ENCODE results near the gene PTGDS.

The PTGDS gene

GRCh38 chr9:137012694-137013570 lies 35.6 kb downstream of the PTGDS start:
- peaks cover 17% of the 10 kb centered on the region for H3K4me1 ChIP-seq (ENCODE audit: control insufficient read depth, insufficient read depth, low read depth, low read length)
- no peak overlapping the region for H3K14ac ChIP-seq (ENCODE audit: low read length in 2 of 2)
- H4K91ac ChIP-seq (ENCODE audit: low read length), result peak overlapping the region; percentile 22
- no peak for DNase-seq
- H3K4me2 ChIP-seq (ENCODE audit: low read length, poor library complexity, severe bottlenecking), result no peak overlapping the region
- H3K27me3 ChIP-seq (ENCODE audit: control insufficient read depth in 1 of 2, insufficient read depth in 1 of 2, low read length in 2 of 2), result no peaks in the 10 kb centered on the region
- no peak overlapping the region for H3K18ac ChIP-seq (ENCODE audit: low read depth in 1 of 2, low read length in 2 of 2)
- peak overlapping the region; percentile 50 for H2BK120ac ChIP-seq (ENCODE audit: low read depth, low read length)
- no peak overlapping the region for H2BK15ac ChIP-seq (ENCODE audit: low read depth, poor library complexity, severe bottlenecking)
- WGBS, result 75% methylated on average over 53 of the region's 67 CpGs
- no peak overlapping the region for H3K4me3 ChIP-seq (ENCODE audit: insufficient read depth in 1 of 2, low read depth in 1 of 2, low read length in 2 of 2)
- no peaks in the 10 kb centered on the region for H3K79me1 ChIP-seq (replicated peaks; ENCODE audit: low read length, poor library complexity, severe bottlenecking)
- H2BK5ac ChIP-seq (ENCODE audit: low read depth, low read length, poor library complexity, severe bottlenecking), result no peak overlapping the region
- H2BK12ac ChIP-seq (ENCODE audit: low read length in 2 of 2), result no peak overlapping the region
- H2AFZ ChIP-seq (ENCODE audit: low read depth, low read length), result no peak overlapping the region
- H3K27ac ChIP-seq (ENCODE audit: low read length, poor library complexity, severe bottlenecking), result no peak overlapping the region
- no peak overlapping the region for H3K9ac ChIP-seq (ENCODE audit: low read length)
- H3K36me3 ChIP-seq (ENCODE audit: control insufficient read depth in 1 of 2, insufficient read depth in 2 of 2, low read depth in 1 of 2, low read length in 2 of 2), result peaks cover 21 to 90% of the 10 kb centered on the region in 2 experiments
- no peak overlapping the region for H2AK5ac ChIP-seq (ENCODE audit: low read length, severe bottlenecking)
- no peaks in the 10 kb centered on the region for H3K9me3 ChIP-seq (ENCODE audit: control insufficient read depth, low read length)
- H3K4ac ChIP-seq (ENCODE audit: low read depth in 1 of 2, low read length in 2 of 2), result no peak overlapping the region
- H4K8ac ChIP-seq (ENCODE audit: low read length), result no peak overlapping the region
- no peak overlapping the region for H3K23ac ChIP-seq (ENCODE audit: low read length in 2 of 2)

DNA sequence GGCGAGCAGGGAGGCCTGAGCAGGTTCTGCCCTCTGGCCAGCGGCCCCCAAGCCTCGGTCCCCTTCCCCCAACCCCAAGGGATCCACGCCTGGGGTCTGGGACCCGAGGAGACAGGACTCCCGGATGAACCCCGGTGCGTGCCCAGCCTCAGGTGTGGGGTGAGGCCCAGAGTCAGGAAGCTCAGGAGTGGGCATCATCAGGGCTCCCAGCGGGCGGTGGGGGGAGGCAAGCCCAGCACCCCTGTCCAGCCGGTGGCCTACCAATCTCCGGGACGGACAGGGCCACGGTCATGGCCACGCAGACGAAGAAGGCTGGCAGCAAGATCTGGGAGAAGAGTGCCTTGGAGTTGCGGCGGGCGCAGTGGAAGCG lies 36.3 kb downstream of the PTGDS start:
- Histone ChIP-seq H3K27me3 (ENCODE audit: control insufficient read depth in 1 of 2, insufficient read depth in 1 of 2, low read length in 2 of 2) (no peaks in the 10 kb centered on the region), H3K36me3 (ENCODE audit: control insufficient read depth in 1 of 2, insufficient read depth in 2 of 2, low read depth in 1 of 2, low read length in 2 of 2) (peaks cover 21 to 86% of the 10 kb centered on the region in 2 experiments), H3K79me1 (replicated peaks; ENCODE audit: low read length, poor library complexity, severe bottlenecking) (no peaks in the 10 kb centered on the region), H4K8ac (ENCODE audit: low read length) (no peak overlapping the region), H3K4ac (ENCODE audit: low read depth in 1 of 2, low read length in 2 of 2) (no peak overlapping the region), H2BK15ac (ENCODE audit: low read depth, poor library complexity, severe bottlenecking) (no peak overlapping the region), H3K23ac (ENCODE audit: low read length in 2 of 2) (no peak overlapping the region), H4K91ac (ENCODE audit: low read length) (no peak overlapping the region), H2BK120ac (ENCODE audit: low read depth, low read length) (no peak overlapping the region), H3K27ac (ENCODE audit: low read length, poor library complexity, severe bottlenecking) (no peak overlapping the region), H2AK5ac (ENCODE audit: low read length, severe bottlenecking) (no peak overlapping the region), H2BK12ac (ENCODE audit: low read length in 2 of 2) (no peak overlapping the region), H3K14ac (ENCODE audit: low read length in 2 of 2) (no peak overlapping the region), H3K18ac (ENCODE audit: low read depth in 1 of 2, low read length in 2 of 2) (no peak overlapping the region), H2BK5ac (ENCODE audit: low read depth, low read length, poor library complexity, severe bottlenecking) (no peak overlapping the region), H3K9ac (ENCODE audit: low read length) (no peak overlapping the region), H3K4me3 (ENCODE audit: insufficient read depth in 1 of 2, low read depth in 1 of 2, low read length in 2 of 2) (no peak overlapping the region), H3K4me2 (ENCODE audit: low read length, poor library complexity, severe bottlenecking) (no peak overlapping the region), H3K9me3 (ENCODE audit: control insufficient read depth, low read length) (no peaks in the 10 kb centered on the region), H2AFZ (ENCODE audit: low read depth, low read length) (no peak overlapping the region), H3K4me1 (ENCODE audit: control insufficient read depth, insufficient read depth, low read depth, low read length) (peaks cover 11% of the 10 kb centered on the region)
- WGBS, result 92% methylated on average over 20 of the region's 20 CpGs
- DNase-seq, result no peak

DNA sequence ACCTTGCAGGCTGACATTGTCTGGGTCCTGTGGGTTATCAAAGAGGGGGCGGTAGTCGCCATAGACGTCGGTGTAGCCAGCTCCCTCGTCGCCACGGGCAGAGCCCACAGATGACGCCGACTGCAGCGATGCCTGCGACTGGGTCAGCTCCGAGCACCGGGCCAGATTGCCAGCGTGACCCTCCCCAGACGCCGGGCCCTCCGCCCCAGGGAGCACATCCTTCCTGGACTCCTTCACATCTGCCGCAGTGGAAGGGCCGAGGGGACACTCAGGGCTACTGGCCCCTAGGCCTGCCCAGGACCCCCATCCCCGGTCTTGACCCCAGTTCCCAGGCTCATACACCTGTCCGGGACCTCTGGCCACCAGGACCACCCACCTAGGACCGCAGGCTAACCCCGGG lies 36.9 kb downstream of the PTGDS start:
- no peak overlapping the region for H4K91ac ChIP-seq (ENCODE audit: low read length)
- H3K4me1 ChIP-seq (ENCODE audit: control insufficient read depth, insufficient read depth, low read depth, low read length), result peaks cover 7% of the 10 kb centered on the region
- no peak overlapping the region for H3K27ac ChIP-seq (ENCODE audit: low read length, poor library complexity, severe bottlenecking)
- no peak overlapping the region for H3K23ac ChIP-seq (ENCODE audit: low read length in 2 of 2)
- no peak overlapping the region for H2AK5ac ChIP-seq (ENCODE audit: low read length, severe bottlenecking)
- 91% methylated on average over 23 of the region's 23 CpGs for WGBS
- H3K36me3 ChIP-seq (ENCODE audit: control insufficient read depth in 1 of 2, insufficient read depth in 2 of 2, low read depth in 1 of 2, low read length in 2 of 2), result peaks cover 21 to 90% of the 10 kb centered on the region in 2 experiments
- no peak overlapping the region for H3K18ac ChIP-seq (ENCODE audit: low read depth in 1 of 2, low read length in 2 of 2)
- no peak overlapping the region for H2AFZ ChIP-seq (ENCODE audit: low read depth, low read length)
- no peaks in the 10 kb centered on the region for H3K9me3 ChIP-seq (ENCODE audit: control insufficient read depth, low read length)
- H2BK12ac ChIP-seq (ENCODE audit: low read length in 2 of 2), result no peak overlapping the region
- no peak overlapping the region for H2BK15ac ChIP-seq (ENCODE audit: low read depth, poor library complexity, severe bottlenecking)
- H2BK120ac ChIP-seq (ENCODE audit: low read depth, low read length), result no peak overlapping the region
- H4K8ac ChIP-seq (ENCODE audit: low read length), result no peak overlapping the region
- no peaks in the 10 kb centered on the region for H3K79me1 ChIP-seq (replicated peaks; ENCODE audit: low read length, poor library complexity, severe bottlenecking)
- H3K4ac ChIP-seq (ENCODE audit: low read depth in 1 of 2, low read length in 2 of 2), result no peak overlapping the region
- no peak for DNase-seq
- H3K14ac ChIP-seq (ENCODE audit: low read length in 2 of 2), result no peak overlapping the region
- no peak overlapping the region for H2BK5ac ChIP-seq (ENCODE audit: low read depth, low read length, poor library complexity, severe bottlenecking)
- no peak overlapping the region for H3K4me2 ChIP-seq (ENCODE audit: low read length, poor library complexity, severe bottlenecking)
- no peaks in the 10 kb centered on the region for H3K27me3 ChIP-seq (ENCODE audit: control insufficient read depth in 1 of 2, insufficient read depth in 1 of 2, low read length in 2 of 2)
- H3K9ac ChIP-seq (ENCODE audit: low read length), result no peak overlapping the region
- H3K4me3 ChIP-seq (ENCODE audit: insufficient read depth in 1 of 2, low read depth in 1 of 2, low read length in 2 of 2), result no peak overlapping the region

GRCh38 chr9:137014776-137015539 lies 37.7 kb downstream of the PTGDS start:
- Histone ChIP-seq H3K27ac (ENCODE audit: low read length, poor library complexity, severe bottlenecking) (no peak overlapping the region), H3K9ac (ENCODE audit: low read length) (no peak overlapping the region), H3K14ac (ENCODE audit: low read length in 2 of 2) (no peak overlapping the region), H2BK15ac (ENCODE audit: low read depth, poor library complexity, severe bottlenecking) (no peak overlapping the region), H3K23ac (ENCODE audit: low read length in 2 of 2) (no peak overlapping the region), H2BK5ac (ENCODE audit: low read depth, low read length, poor library complexity, severe bottlenecking) (no peak overlapping the region), H3K4me3 (ENCODE audit: insufficient read depth in 1 of 2, low read depth in 1 of 2, low read length in 2 of 2) (peak overlapping the region in 1 of 2 experiments; percentile 5), H3K18ac (ENCODE audit: low read depth in 1 of 2, low read length in 2 of 2) (no peak overlapping the region), H3K9me3 (ENCODE audit: control insufficient read depth, low read length) (no peaks in the 10 kb centered on the region), H2AK5ac (ENCODE audit: low read length, severe bottlenecking) (no peak overlapping the region), H2BK120ac (ENCODE audit: low read depth, low read length) (no peak overlapping the region), H2BK12ac (ENCODE audit: low read length in 2 of 2) (no peak overlapping the region), H2AFZ (ENCODE audit: low read depth, low read length) (no peak overlapping the region), H3K27me3 (ENCODE audit: control insufficient read depth in 1 of 2, insufficient read depth in 1 of 2, low read length in 2 of 2) (no peaks in the 10 kb centered on the region), H3K4me2 (ENCODE audit: low read length, poor library complexity, severe bottlenecking) (no peak overlapping the region), H4K8ac (ENCODE audit: low read length) (no peak overlapping the region), H3K4ac (ENCODE audit: low read depth in 1 of 2, low read length in 2 of 2) (no peak overlapping the region), H3K36me3 (ENCODE audit: control insufficient read depth in 1 of 2, insufficient read depth in 2 of 2, low read depth in 1 of 2, low read length in 2 of 2) (peaks cover 21 to 83% of the 10 kb centered on the region in 2 experiments), H3K79me1 (replicated peaks; ENCODE audit: low read length, poor library complexity, severe bottlenecking) (no peaks in the 10 kb centered on the region), H3K4me1 (ENCODE audit: control insufficient read depth, insufficient read depth, low read depth, low read length) (peaks cover 7% of the 10 kb centered on the region), H4K91ac (ENCODE audit: low read length) (no peak overlapping the region)
- 96% methylated on average over 36 of the region's 36 CpGs for WGBS
- DNase-seq, result no peak

Measured in mesenchymal stem cell (in vitro differentiated cells and primary cell).